IPS DF 4.7 (cell line): ENCODE measurements around the gene ZNF641.
"Not testable (repeated sequence)": the region's sequence is repeated elsewhere in the genome, so short reads cannot be mapped to it uniquely, and the experiment has no call there.

Source experiments
- DNase-seq: peaks from one replicate; pipeline ENCODE4 v3.0.0-alpha.2; 2013; ENCODE audit warnings: low spot score; ENCODE audit errors: extremely low read depth

The ZNF641 gene

GRCh38 chr12:48336061-48336460, 14.7 kb downstream of the ZNF641 start:
- no peak for DNase-seq

- no peak for DNase-seq
Observed at GRCh38 chr12:48334808-48335207, 15.9 kb downstream of the ZNF641 start.

- not testable (repeated sequence) for DNase-seq
Observed at GRCh38 chr12:48333680-48334079, 17.0 kb downstream of the ZNF641 start.

- DNase-seq: no peak
Observed at GRCh38 chr12:48331399-48331798, 19.3 kb downstream of the ZNF641 start.

GRCh38 chr12:48329199-48329939, 21.4 kb downstream of the ZNF641 start:
- no peak for DNase-seq

GRCh38 chr12:48316491-48316890, 34.2 kb downstream of the ZNF641 start:
- DNase-seq: no peak

GRCh38 chr12:48311313-48311712, 39.4 kb downstream of the ZNF641 start:
- no peak for DNase-seq

GRCh38 chr12:48307269-48307668, 43.5 kb downstream of the ZNF641 start:
- DNase-seq: no peak

GRCh38 chr12:48305190-48305589, 45.5 kb downstream of the ZNF641 start:
- DNase-seq: no peak

- DNase-seq: no peak
Observed at GRCh38 chr12:48302161-48302911, 48.4 kb downstream of the ZNF641 start.

- DNase-seq: no peak
Observed at GRCh38 chr12:48300774-48301173, 49.9 kb downstream of the ZNF641 start.

- DNase-seq: peak; percentile 76
Observed at GRCh38 chr12:48296586-48297282, 54.0 kb downstream of the ZNF641 start.

GRCh38 chr12:48292040-48292439, 58.7 kb downstream of the ZNF641 start:
- DNase-seq: no peak

GRCh38 chr12:48291511-48291910, 59.2 kb downstream of the ZNF641 start:
- DNase-seq: no peak

- no peak for DNase-seq
Observed at GRCh38 chr12:48288387-48289268, 62.1 kb downstream of the ZNF641 start.
